Testis (tissue), 2 donors: ENCODE data around the gene DSC3.

Experiments
- CTCF ChIP-seq, 3 experiments: fragments of 450-650 bp in 2 of 3; fragments of 200-600 bp in 1 of 3; sonication (generic) in 1 of 3; IDR thresholded peaks; one replicate each; pipeline ENCODE4 v1.5.1; 2016 to 2019; ENCODE audit warnings: antibody characterized with exemption in 3 of 3, mild to moderate bottlenecking in 2 of 3, moderate library complexity in 1 of 3
- POLR2A ChIP-seq: fragments of 450-650 bp; IDR thresholded peaks from one replicate; pipeline ENCODE4 v1.6.1; 2017; ENCODE audit warnings: antibody characterized with exemption, mild to moderate bottlenecking, moderate library complexity

DNA sequence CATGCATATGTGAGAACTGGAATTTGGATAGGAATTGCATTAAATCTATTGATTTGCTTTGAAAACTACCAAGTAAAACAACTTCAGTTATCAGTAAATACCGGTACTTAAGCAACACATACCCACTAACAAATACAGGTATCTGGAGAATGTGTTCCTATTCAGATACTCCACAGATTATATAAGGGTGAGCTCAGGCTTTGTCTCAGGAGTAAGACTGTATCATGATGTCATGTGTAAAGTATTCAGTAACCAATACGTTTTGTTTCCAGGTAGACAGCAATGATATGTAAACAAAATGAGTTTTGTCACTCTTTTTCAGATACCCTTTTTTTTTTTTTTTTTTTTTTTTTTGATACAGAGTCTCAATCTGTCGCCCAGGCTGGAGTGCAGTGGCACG, 74.8 kb downstream of the DSC3 start:
- no peak for TF ChIP-seq POLR2A
- TF ChIP-seq CTCF (IDR thresholded peaks at IDR 0.05), result no peak
